Stimulated activated CD8-positive, alpha-beta memory T cell treated with anti-CD3 and anti-CD28 coated beads, Interleukin-7, amount 100 ng/mL, for 48 hours (primary cell): ENCODE results near the gene GPR157.
"Not testable (repeated sequence)": the region's sequence is repeated elsewhere in the genome, so short reads cannot be mapped to it uniquely, and the experiment has no call there.

ENCODE experiments used
- DNase-seq, 2 donors: peaks; one replicate each; pipeline ENCODE4 v3.0.0-alpha.2; 2020; ENCODE audit warnings: low read depth in 1 of 2; ENCODE audit errors: extremely low read depth in 1 of 2

GPR157 gene

DNA sequence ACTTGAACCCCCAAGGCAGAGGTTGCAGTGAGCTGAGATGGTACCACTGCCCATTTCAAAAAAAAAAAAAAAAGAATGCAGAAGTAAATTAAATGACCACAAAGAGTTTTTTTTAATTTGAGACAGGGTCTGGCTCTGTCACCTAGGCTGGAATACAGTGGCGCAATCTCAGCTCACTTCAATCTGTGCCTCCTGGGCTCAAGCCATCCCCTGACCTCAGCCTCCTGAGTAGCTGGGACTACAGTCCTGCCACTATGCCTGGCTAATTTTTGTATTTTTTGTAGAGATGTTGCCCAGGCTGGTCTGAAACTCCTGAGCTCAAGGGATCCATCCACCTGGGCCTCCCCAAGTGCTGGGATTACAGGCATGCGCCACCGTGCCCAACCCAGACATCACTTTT lies 20.2 kb upstream of the GPR157 start:
- DNase-seq = no peak

DNA sequence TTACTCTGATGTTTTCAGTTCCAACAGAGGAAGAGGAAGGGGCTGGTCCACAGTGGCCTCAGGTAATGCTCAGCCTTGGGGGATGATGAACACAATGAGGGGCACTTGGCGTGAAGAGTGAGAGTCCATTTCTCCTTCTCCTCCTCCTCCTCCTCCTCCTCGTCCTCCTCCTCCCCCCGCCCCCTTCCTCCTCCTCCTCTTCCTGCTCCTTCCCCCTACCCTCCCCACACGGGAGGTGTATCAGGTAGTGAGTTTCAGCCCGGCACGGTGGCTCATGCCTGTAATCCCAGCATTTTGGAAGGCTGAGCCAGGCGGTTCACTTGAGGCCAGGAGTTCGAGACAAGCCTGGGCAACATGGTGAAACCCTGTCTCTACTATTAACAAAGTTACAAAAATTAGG lies 17.3 kb upstream of the GPR157 start:
- no peak for DNase-seq

DNA sequence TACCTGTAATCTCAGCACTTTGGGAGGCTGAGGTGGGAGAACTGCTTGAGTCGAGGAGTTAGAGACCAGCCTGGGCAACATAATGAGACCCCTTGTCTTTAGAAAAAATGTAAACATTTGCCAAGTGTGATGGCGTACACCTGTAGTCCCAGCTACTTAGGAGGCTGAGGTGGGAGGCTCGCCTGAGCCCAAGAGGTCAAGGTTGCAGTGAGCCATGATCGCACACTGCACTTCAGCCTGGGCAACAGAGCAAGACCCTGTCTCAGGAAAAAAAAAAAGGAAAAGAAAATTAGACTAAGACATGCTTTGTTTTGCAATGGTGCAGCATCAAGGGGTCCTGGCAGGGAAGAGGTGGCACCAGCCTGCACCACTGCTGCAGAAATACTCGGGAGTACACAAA lies 16.8 kb upstream of the GPR157 start:
- no peak for DNase-seq

DNA sequence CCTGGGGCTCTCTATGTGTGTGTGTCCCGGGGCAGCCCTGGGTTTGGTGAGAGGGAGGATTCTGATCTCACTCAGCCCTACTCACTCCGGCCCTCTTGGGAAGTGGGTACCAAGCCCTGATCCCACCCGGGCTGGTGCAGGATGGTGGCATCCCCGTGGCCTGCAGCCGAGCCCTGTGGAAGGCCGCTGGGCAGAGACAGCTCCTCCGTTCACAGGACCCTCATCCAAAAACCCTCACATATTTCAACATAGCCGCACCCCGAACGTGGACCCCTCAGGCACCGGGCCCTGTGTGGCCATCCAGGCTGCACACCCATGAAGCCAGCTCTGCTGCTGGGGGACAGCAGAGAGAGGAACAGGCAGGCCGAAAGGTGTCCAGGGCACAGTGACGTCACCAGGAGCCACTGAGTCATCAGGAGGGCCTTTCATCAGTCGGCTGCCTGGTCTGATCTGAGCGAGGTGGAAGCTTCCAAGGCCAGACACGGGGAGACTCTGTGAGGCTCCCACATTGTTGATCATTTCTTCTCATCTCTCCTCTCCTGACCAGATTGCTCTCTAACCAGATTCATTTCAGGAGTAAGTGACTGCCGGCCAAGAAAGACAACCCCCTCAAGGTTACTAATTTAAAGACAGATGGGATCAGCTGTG lies 16.2 kb upstream of the GPR157 start:
- DNase-seq = no peak

DNA sequence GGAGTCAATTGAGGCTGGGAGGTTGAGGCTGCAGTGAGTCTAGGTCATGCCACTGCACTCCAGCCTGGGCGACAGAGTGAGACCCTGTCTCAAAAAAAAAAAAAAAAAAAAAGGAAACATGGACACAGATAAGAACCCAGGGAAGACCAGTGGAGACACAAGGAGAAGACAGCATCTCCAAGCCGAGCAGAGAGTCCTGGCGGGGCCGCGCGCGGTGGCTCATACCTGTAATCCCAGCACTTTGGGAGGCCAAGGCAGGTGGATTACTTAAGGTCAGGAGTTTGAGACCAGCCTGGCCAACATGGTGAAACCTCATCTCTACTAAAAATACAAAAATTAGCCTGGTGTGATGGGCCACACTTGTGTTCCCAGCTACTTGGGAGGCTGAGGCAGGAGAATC lies 15.6 kb upstream of the GPR157 start:
- not testable (repeated sequence) for DNase-seq

DNA sequence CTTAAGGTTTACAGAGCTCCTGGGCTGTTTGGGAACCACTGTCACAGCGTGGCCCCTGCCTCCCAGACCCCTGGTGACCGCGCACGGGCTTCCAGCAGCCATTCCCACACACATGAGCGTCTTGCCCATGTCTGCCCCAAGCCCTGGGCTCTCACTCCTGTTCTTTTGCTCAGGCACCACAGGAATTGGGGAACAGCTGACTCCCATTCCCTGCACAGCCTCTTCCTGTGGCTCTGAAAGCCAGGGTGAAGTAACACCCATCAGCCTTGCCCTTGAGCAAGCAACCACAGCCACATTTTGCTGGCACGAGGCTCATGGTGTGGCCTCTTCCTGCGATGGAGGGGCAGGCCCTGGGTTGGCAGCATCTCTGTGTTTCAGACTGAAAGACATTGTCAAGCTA lies 14.3 kb upstream of the GPR157 start:
- no peak for DNase-seq

DNA sequence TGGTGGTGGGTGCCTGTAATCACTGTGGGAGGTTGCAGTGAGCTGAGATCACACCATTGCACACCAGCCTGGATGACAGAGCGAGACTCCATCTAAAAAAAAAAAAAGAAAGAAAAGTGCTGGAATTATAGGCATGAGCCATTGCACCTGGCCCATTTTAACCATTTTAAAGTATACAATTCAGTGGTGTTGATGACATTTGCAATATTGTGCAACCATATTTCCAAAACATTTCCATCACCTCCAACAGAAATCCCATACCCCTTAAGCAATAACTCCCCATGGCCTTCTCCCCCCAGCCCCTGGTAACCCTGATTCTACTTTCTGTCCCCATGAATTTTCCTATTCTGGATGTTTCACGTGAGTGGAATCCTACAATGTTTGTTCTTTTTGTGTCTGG lies 11.0 kb upstream of the GPR157 start:
- DNase-seq = no peak

DNA sequence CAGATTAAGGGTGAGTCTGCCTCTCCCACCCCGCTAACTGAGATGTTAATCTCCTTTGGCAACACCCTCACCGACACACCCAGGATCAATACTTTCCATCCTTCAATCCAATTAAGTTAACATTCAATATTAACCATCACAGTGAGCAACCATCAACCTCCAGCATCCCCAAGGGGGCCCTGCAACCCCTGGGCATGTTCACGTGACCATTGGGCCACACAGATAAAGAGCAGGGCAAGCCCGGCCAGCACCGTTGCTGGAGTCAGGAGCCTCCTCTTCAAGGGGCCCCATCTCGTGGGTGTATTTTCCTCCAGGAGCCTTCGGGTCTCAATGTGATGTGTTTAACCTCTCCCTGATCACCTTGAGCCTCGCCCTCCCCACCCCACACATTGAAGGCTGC lies 8.0 kb upstream of the GPR157 start:
- no peak for DNase-seq

DNA sequence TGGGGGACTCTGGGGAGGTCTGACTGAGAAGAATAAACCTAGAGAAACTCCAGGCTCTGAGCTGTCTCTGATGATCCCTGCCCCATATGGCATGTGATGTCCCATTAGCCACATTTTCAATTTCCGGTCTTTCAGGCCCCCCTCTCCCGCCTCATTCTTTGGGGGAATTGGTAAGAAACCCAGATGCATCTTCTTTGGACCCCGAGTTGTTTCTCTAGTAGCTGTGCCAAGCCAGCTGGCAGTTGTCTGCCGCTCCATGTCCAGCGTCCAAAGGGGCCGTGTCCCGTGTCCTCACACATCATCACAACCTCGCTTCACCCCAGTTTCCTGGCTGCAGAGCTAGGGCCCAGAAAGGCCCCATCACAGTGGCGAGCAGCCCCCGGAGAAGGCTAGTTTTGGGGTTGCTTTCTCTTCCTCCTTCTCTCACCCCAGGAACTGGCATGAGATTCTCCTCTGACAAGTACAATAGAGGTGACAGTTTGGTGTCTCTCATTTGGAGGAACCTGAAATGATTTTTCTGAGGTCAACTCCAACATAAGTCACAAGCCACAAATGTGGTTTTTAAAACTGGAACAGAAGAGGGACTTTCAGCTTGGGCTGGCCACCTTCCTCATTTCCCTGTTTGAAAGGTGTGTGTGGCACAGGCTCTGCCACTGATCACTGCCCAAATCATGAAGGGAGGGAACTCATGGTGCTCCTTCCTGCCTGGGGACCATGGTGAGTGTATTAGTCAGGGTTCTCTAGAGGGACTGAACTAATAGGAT lies 6.4 kb upstream of the GPR157 start:
- DNase-seq = no peak

DNA sequence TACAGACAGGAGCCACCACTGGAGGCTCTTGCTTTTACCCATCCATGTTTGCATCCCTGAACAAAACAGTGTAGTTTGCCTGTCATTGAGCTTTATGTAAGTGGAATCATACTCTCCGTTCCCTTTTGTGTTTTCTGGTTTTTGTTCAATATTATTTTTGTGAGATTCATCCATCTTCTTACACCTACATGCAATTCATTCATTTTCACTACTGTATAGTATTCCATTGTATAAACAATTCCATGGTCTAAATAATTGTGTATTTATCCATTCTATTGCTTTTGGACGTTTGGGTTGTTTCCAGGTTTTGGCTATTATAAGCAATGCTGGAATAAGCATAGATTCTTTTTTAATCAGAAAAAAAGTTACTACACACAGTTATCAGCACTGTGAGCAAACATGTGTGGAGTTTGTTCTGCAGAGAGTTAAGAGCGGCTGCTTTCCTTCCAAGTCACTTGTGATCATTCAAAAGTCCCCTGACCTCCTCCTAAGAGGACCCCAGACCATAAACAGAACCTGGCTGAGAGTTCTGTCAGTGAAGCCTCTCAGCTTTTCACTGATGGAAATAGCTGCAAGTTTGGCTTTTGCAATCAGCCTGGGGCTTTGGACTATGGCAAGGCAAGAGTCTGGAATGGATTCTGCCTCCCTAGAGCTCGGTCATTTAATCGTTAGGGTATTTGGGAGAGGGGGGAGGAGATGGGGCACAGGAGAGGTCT lies 5.1 kb upstream of the GPR157 start:
- no peak for DNase-seq

DNA sequence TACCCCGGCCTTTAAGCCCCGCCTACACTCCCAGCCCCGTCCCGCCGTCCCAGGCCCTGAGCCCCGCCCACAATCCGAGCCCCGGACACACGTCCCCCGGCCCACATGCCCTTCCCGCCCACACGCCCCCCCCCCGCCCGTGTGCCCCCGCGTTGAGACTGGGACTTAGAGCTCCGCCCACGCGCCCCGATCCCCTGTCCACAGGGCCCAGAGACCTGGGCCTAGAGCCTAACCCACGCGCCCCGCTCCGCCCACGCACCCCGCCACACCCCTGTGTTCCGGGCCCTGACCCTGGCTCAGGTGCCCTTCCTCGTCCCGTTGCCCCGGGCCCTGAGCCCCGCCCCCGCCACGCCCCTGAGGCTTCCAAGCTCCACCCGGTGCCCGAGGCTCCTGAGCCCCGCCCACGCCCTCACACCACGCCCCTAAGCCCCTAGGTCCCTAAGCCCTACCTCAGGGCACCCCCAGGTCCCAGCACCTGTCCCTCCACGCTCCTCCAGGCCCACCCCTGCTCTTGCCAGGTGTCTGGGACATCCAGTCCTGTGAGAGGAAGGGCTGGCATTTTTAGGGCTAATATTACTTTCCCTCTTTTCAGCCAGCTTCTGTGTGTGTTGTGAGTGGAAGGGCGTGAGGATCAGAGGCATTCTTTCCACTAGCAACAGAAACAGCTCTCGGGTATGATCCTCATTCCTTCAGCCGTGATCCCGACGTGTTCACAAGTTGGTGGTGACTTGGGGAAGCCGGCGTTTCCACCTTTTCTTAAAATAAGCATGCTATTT lies 552 bp upstream of the GPR157 start:
- peak; percentile 53 to 84 for DNase-seq

DNA sequence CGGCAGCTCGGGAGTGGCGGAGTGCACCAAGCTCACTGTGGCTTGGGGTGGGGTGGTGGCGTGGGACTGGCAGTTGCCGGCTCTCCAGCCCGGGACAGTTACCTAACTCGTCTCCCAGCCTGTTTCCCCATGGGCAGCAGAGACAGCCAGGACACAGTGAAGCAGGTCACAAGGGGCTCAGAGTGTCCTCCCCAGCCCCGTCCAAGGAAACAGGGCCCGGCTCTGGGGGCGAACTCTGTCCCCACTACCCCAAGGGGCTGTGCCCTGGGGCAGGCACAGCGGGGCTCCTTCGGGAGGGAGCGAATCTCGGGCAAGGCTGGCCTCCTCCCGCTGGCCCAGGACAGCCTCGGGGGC lies 759 bp downstream of the GPR157 start:
- DNase-seq = no peak

DNA sequence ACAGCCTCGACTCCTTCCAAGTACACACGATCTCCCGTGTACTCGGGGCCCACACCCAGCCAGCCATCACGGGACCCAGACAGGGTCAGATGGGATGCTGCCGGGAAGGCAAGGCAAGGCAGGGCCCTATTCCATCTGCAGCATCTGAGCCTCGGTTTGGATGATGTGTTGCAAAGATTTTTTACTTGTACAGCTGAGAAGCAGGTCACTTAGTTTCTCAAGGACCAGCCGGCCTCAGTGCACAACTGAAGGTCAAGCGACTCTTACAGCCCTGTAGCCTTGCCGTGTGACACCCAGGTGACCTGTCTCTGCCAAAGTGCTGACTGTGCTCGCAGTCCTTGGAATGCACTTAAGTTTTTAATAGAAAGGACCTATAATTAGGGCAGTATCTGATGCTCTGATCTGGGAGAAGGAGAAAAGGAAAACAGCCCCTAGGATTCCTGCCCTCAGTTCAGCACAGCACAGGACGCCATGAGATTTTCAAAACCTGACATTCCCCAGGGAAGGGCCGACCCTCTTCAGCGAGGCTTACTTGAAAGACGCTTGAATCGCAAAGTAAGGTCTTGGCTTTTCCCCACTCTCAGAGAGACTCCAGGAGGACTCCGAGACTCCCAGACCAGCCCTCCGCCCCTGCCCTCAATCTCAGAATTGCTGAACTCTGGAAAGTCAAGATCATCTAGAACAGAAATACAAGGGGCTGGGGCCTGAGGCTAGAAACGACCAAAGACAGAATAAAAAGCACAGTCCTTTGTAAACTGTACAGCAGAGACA lies 1.3 kb downstream of the GPR157 start:
- no peak for DNase-seq

DNA sequence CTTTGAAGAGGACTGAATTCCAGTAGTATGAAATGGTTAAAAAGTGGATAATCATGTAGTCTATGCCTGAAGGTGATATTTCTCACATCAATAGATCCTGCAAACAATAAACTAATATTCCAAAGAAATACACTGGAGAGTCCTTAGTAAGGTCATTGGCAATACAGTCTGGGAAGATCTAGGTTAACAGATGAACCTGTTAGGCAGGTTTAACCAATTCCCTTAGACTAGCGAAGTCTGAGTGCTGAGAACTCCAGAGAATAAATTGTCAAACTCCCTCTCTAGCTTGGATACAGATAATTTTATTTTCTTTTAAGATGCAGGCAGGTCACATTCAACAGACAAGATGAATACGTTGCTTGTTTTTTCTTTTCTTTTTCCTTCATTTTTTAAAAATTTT lies 2.4 kb downstream of the GPR157 start:
- no peak for DNase-seq

DNA sequence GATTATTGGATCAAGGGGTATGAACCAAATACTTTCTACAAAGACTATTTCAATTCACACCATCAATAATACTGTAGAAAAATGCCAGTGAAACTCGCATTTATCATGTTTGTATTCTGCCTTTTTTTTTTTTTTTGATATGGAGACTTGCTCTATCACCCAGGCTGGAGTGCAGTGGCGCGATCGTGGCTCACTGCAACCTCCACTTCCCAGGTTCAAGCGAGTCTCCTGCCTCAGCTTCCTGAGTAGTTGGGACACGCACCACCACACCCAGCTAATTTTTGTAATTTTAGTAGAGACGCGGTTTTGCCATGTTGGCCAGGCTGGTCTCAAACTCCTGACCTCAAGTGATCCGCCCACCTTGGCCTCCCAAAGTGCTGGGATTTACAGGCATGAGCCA lies 3.1 kb downstream of the GPR157 start:
- DNase-seq = not testable (repeated sequence)

DNA sequence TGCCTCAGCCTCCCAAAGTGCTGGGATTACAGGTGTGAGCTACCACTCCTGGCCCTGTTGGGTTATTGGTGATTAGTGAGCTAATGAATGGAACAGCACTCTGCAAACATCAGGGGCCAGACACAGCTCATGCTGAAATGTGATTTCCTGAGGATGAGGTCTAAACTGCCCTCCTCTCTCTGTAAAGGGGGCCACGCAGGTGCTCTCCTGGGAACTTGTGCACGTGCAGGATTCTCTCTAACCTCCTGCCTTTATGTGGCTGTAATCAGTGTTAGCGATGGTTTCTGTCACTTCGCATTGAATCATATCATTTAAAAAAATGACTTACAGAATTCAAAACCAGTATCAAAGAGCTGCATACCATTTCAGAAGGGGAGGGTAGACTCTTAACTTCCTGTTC lies 3.6 kb downstream of the GPR157 start:
- no peak for DNase-seq

DNA sequence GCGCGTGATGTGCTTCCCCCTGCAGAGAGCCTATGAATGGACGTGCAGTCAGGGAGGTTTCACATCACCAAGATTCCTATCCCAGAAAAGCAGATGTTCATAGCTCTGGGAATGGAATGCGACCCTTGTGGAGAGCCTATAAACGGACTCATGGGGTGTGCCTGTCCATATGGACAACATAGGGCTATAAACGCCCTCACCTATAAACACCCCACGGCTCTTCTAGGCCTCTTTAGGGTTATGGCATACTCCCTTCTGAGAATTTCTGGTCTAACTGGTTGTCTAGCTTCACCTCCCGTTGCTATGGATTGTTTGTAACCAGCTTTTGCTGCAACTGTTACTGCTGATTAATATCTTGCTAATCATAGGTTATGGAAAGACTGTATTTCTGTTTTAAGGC lies 4.5 kb downstream of the GPR157 start:
- DNase-seq = not testable (repeated sequence)

DNA sequence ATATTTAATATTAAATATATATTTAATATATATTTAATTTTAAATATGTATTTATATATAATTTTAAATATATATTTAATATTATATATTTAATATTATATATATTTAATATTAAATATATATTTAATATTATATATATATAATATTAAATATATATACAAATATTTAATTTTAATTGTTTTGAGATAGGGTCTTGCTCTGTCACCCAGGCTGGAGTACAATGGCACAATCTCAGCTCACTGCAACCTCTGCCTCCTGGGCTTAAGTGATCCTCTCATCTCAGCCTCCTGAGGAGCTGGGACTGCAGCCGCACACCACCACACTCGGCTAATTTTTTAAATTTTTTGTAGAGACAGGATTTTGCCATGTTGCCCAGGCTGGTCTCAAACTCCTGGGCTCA lies 5.2 kb downstream of the GPR157 start:
- DNase-seq = not testable (repeated sequence)

DNA sequence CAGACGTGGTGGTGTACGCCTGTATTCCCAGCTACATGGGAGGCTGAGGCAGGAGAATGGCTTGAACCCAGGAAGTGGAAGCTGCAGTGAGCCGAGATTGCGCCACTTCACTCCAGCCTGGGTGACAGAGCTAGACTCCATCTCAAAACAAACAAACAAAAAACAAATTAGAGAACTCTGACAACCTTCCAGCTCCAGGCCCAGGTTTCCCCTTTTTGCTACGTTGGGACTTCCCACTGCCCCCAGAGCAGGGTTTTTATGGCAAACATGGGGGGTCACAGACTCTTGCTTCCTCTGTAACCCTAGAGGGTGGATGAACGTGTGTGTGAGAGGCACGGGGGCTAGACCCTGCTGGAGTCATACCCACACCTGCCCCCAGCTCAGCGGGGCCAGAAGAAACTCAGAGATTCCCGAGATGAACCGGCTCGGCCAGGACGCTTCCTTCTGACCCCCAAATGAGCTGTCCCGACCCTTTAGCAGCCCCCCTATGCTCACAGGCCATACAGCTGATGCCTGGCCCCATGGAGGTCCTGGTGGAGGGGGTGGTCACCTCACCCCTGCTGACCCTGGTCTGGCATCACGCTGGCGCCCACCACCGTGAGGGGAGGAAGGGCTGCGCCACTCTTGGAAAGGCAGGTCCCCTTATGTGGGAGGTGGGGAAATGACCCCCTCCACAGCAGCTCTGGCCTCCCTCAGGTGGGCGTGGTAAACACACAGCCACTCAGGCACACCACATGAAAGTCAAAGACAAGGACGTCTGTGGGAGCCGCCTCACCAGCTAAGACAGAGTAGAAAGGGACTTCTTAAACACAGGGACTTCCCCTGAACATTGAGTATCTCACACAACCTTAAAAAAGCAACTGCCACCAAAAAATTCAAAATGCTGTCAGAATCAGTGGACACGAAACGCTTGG lies 7.1 kb downstream of the GPR157 start:
- no peak for DNase-seq
